Measurements from ENCODE around the gene CIZ1.
A peak's percentile ranks its signal among the peaks of the same experiment; 100 is the strongest.
"Not testable (repeated sequence)": the region's sequence is repeated elsewhere in the genome, so short reads cannot be mapped to it uniquely, and the experiment has no call there.

Gene CIZ1

GRCh38 chr9:128142596-128142995 is 48.8 kb downstream of the CIZ1 start:
- DNase-seq: no peak

GRCh38 chr9:128142061-128142460 is 49.3 kb downstream of the CIZ1 start:
- DNase-seq: no peak

- DNase-seq: no peak
Observed at GRCh38 chr9:128141604-128142003, 49.8 kb downstream of the CIZ1 start.

GRCh38 chr9:128139621-128140020 is 51.8 kb downstream of the CIZ1 start:
- no peak for DNase-seq

GRCh38 chr9:128138001-128138400 is 53.4 kb downstream of the CIZ1 start:
- DNase-seq: no peak

DNA sequence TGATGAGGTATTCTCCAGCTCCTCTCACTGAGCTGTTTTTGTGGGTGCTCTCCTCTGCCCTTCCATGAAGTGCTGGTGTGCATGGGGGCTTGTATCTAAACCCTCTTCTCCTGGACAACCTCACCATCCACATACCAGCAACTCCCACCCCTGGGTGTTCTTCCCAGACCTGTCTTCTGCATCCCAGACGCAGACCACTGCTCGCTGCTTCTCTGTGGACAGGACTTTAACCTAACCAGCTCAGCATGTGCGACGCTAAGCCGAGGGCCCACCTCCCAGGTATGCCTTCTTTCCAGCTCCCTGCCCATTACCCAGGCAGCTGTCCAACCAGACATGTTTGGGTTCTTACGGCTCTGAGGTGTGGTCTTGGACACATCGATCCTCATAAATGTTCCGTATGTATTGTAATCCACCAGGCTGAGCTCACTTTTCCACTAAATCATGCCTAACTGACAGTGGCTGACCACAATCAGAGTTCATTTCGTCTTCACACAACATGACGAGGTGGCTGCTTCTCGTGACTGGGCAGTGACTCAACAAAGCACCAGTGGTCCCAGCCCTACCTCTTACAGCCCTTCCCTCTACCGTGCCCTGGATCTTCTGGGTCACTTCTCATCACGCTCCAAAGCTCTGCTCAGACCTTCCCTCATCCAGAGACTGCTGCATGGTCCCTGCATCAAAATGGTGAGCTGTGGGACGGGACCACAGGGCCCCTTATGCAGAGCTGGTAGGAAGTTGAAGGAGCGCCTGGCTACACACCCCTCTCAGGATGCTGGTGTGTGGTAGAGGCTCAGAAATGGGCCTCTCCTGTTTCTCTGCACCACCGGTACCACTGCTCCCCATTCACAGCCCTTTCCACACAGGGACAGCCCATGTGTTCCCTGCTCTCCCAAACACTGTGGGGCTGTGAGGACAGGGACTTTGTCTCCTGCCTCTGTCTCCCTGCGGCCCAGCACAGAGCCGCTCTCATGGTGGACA is 54.3 kb downstream of the CIZ1 start:
- no peak for DNase-seq

- DNase-seq: not testable (repeated sequence)
Observed at GRCh38 chr9:128135561-128135960, 55.8 kb downstream of the CIZ1 start.

GRCh38 chr9:128132139-128132538 is 59.2 kb downstream of the CIZ1 start:
- not testable (repeated sequence) for DNase-seq

GRCh38 chr9:128131346-128131745 is 60.0 kb downstream of the CIZ1 start:
- not testable (repeated sequence) for DNase-seq

GRCh38 chr9:128130651-128131050 is 60.7 kb downstream of the CIZ1 start:
- DNase-seq: not testable (repeated sequence)

DNA sequence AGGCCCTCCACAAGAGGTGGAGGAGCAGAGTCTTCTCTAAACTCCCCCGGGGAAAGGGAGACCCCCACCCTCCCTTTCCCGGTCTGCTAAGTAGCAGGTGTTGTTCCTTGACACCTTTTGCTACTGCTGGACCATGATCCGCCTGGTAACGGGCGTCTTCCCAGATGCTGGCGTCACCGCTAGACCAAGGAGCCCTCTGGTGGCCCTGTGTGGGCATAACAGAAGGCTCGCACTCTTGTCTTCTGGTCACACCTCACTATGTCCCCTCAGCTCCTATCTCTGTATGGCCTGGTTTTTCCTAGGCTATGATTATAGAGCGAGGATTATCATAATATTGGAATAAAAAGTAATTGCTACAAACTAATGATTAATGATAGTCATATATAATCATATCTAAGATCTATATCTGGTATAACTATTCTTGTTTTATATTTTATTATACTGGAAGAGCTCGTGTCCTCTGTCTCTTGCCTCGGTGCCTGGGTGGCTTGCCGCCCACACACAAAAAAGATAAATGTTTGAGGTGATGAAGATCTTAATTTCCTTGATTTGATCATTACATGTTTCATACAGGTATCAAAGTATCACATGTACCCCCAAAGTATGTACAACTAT is 61.3 kb downstream of the CIZ1 start:
- DNase-seq: not testable (repeated sequence)

- no peak for DNase-seq
Observed at GRCh38 chr9:128128836-128129590, 62.4 kb downstream of the CIZ1 start.

DNA sequence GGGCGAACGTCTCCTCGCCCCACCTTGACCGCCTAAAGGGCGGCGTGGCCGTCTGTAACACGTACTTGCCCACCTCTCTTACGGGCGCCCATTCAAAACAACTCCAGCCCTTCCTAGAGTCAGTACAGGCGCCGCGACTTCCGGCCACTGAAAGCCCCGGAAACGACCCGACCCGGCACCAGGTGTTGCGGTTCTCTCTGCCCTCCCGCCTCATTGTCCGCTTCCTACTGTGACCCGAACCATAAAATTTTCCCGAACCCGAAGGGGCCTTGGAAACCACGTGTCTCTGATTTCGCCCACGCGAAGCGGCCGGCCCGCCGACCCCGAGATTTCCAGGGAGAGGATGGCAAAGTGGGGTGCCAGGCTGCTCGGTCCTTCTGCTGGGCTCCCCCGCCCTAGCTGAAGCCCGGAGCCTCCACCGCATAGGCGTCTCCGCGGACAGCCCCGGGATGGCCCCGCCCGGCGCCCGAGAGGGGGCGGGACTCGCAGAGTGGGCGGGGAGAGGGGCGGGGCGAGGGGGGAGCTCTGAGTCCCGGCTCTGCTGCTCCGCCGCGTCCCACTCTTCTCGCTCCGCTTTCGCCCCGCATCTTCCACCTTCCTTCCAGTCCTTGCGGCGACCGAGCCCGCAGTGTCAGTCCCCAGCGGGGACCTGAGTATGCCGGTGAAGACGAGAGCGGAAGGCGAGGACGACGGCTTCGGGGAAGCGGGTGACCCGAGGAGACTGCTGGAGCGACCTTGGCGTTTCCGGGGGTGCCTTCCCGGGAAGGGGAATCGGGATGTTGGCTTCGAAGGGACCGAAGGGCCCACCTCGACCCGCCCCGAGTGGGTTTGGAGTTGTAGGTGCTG is 63.2 kb downstream of the CIZ1 start:
- DNase-seq: peak; percentile 84

DNA sequence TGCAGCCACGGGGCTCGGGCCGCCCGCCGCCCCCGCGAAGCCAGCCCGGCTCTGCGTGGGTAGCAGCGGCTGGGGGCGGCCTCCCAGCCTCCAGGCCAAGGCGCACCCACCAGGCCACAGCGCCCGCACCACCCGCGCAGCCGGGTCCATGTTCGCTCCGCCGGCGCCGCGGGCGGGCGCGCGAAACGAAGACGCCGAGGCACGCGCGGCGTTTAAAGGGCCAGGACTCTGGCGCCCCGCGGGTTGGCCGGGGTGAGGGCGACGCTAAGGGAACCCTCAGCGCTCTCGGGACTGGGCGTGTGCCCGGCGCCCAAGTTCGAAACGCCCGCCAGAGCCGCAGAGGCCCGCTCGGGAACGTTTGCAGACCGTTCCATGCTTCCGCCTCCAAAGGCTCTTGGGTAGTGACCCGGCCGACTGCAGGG is 63.8 kb downstream of the CIZ1 start, which contains the start of gene PTGES2:
TSS of gene PTGES2 (minus strand) at position 162 of the 422 bp plus-strand sequence. CDS start at position 150, 12 bp downstream.
- DNase-seq: peak; percentile 53

- DNase-seq: no peak
Observed at GRCh38 chr9:128125580-128126354, 65.6 kb downstream of the CIZ1 start.

DNA sequence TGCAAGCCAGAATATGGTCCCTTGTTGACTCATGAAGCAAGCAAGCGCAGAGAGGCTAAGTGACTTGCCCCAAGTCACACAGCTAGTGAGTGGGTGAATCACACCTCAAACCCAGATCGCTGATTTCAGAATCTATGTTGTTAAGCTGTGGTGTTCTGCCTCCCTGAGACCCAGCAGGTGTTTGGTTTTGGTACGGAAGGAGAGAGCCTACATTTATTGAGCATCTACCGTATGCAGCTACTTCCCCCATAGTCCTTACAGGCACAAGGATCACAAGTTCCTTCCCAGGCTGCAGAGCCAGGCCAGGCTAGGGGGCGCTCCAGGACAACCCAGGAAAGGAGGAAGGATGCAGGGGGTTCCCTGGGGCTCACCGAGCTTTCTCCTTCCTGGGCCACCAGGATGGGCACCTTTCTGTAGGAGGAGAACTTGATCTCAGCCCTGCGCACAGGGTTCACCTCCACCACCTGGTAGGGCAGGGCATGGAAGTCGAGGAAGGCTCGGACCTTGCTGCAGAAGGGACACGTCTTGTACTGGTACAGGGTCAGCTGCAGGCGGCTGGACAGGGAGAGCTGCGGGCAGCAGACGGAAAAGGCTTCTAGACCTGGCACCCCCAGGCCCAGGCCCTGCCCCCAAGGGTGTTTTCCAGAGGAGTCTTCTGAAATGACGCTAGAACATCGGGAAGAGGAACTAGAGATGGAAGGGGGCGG is 66.3 kb downstream of the CIZ1 start:
- peak; percentile 3 for DNase-seq

DNA sequence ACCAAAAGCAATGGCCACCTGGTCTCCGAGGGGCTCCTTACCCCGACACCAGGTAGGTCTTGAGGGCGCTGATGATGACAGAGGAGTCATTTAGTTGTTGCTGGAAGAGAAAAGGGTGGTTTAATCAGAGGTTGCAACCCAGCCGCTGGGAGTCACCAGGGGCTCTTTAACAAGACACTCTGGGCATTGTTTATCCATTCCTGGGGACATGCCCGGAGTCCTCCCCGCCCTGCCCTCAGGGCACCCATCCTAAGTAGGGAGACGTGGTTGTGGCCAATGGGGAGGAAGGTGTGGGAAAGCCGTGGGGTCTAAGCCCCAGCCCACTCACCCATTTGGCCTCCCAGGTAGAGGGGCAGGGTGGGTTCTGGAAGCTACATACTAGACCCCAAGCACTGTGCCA is 66.9 kb downstream of the CIZ1 start:
- DNase-seq: no peak

- DNase-seq: no peak
Observed at GRCh38 chr9:128123451-128124080, 67.8 kb downstream of the CIZ1 start.

GRCh38 chr9:128122809-128123175 is 68.6 kb downstream of the CIZ1 start:
- DNase-seq: no peak

All from NCI-H748 treated with DMSO at 0.1 percent for 48 hours (cell line).